Measurements from ENCODE around the gene MATK. TPM values are rescaled to one million over a fixed set of nuclear protein-coding genes. Genes with fewer than 3 reads are reported as not detected.

The MATK gene
- total and polyA plus RNA-seq, 10 of the 15 experiments (the other 5 are each of a cell fraction or from before 2014, with no cell fraction given): 0.24 to 2.2 (median 1.1) TPM; not detected in 2

DNA sequence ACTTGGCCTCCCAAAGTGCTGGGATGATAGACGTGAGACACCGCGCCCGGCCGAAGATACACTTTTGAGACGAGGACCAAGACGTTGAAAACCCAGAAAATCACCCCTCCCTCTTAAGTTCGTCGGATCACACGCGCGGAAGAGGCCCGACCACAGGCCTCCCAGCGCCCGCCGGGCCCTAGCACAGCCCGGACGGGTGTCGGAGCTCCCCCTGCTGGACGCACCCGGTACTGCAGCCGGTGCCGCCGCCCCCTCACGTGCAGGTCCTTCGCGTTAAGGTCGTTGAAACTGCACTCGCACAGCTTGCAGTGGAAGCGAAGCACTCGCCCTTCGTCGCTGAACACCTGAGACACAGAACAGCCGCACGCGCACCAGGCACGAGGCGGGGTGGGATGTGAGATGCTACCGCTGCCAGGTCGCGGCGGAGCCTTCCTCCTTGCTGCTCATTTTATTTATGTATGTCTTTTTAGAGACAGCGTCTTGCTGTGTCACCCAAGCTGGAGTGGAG lies 35.7 kb upstream of the MATK start (continued):
- TF ChIP-seq, protein P1, sequence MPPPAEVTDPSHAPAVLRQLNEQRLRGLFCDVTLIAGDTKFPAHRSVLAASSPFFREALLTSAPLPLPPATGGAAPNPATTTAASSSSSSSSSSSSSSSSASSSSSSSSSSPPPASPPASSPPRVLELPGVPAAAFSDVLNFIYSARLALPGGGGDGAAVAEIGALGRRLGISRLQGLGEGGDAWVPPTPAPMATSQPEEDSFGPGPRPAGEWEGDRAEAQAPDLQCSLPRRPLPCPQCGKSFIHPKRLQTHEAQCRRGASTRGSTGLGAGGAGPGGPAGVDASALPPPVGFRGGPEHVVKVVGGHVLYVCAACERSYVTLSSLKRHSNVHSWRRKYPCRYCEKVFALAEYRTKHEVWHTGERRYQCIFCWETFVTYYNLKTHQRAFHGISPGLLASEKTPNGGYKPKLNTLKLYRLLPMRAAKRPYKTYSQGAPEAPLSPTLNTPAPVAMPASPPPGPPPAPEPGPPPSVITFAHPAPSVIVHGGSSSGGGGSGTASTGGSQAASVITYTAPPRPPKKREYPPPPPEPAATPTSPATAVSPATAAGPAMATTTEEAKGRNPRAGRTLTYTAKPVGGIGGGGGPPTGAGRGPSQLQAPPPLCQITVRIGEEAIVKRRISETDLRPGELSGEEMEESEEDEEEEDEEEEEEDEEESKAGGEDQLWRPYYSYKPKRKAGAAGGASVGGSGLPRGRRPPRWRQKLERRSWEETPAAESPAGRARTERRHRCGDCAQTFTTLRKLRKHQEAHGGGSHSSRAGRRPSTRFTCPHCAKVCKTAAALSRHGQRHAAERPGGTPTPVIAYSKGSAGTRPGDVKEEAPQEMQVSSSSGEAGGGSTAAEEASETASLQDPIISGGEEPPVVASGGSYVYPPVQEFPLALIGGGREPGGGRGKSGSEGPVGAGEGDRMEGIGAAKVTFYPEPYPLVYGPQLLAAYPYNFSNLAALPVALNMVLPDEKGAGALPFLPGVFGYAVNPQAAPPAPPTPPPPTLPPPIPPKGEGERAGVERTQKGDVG (CRISPR knock-in tag; IDR thresholded peaks at IDR 0.05): no peak
- TF ChIP-seq TAF1 (IDR thresholded peaks at IDR 0.05; ENCODE audit: borderline replicate concordance, low read depth, low read length): no peak
- no peak for TF ChIP-seq RFX5 (IDR thresholded peaks at IDR 0.05; ENCODE audit: low read depth, low read length)
- no peak for TF ChIP-seq PAX5 (IDR thresholded peaks at IDR 0.05; ENCODE audit: borderline replicate concordance, low read depth, low read length)
- TF ChIP-seq KAT2A (conservative IDR thresholded peaks at IDR 0.05; ENCODE audit: control insufficient read depth, low read depth, low read length): no peak
- TF ChIP-seq HDGF (IDR thresholded peaks at IDR 0.05): no peak
- TF ChIP-seq ZBED1 (IDR thresholded peaks at IDR 0.05; ENCODE audit: borderline replicate concordance): no peak

DNA sequence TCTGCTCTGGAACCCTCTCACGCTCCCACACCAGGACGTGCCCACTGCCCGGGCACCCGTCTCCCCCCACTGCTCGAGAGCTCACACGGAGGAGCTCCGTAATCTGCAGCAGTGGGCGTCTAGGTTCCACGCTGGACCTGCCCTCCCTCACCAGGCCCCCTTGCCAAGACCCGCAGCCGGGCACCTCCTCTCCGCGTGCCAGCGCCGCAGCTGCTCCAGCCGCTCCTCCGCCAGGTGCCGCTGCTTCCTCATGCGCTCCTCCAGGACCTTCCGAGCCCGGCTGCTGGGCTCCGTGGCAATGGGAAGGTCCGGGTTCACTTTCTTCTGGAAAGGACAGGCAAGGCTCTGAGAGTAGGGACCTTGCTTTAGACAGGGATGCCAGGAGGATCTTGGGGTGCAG lies 35.0 kb upstream of the MATK start:
- H3K9me3 ChIP-seq (replicated peaks; ENCODE audit: control insufficient read depth, insufficient read depth, low read length): no peaks in the 10 kb centered on the region
- no peak overlapping the region for H3K4me3 ChIP-seq
- RAD21 ChIA-PET (ENCODE audit: unreplicated experiment): no interaction called here
- H3K79me2 ChIP-seq (ENCODE audit: control insufficient read depth, insufficient read depth, low read length): no peaks in the 10 kb centered on the region
- no TSS peak for BruUV-seq (replicated peaks)
- SMC1A ChIA-PET (ENCODE audit: uncharacterized antibody, unreplicated experiment): no interaction called here
- 87% methylated on average over 23 of the region's 23 CpGs for WGBS (ENCODE audit: insufficient coverage, insufficient replicate concordance, low lambda C conversion rate, missing lambda C conversion rate)
- H3K36me3 ChIP-seq (ENCODE audit: control insufficient read depth in 2 of 2, insufficient read depth in 2 of 2, low read length in 1 of 2): no peaks in the 10 kb centered on the region
- no peaks in the 10 kb centered on the region for H4K20me1 ChIP-seq (ENCODE audit: control insufficient read depth, insufficient read depth)
- H3K27ac ChIP-seq (ENCODE audit: control insufficient read depth, insufficient read depth): no peak overlapping the region
- CTCF ChIA-PET: interaction anchor here (1.1 to 1.3 kb wide), 2 partner anchors 12 to 164 kb away, joined by 3 to 4 read pairs; partner anchors contain the start of gene EEF2
- H3K9ac ChIP-seq (ENCODE audit: control insufficient read depth, insufficient read depth, low read length): no peak overlapping the region
- POLR2A ChIA-PET: no interaction called here
- in situ Hi-C loops (cut with MboI) (no loop called here), intact Hi-C loops (cut with micrococcal nuclease; ENCODE audit: unreplicated experiment) (no loop called here)
- no peak for DNase-seq (ENCODE audit: low read depth, low spot score)
- no peak overlapping the region for H3K4me2 ChIP-seq (ENCODE audit: control insufficient read depth, insufficient read depth)
- H3K4me1 ChIP-seq (ENCODE audit: control insufficient read depth, insufficient read depth, low read length): no peaks in the 10 kb centered on the region
- ATAC-seq: no peak
- FAIRE-seq: no peak
- H2AFZ ChIP-seq (ENCODE audit: control insufficient read depth, low read depth, low read length): no peak overlapping the region
- no peaks in the 10 kb centered on the region for H3K27me3 ChIP-seq (replicated peaks in 1 of 2; ENCODE audit: control insufficient read depth in 2 of 2, insufficient read depth in 2 of 2, low read length in 1 of 2)
- TF ChIP-seq FOXK2 (IDR thresholded peaks at IDR 0.05) (no peak), SRF (IDR thresholded peaks at IDR 0.05; ENCODE audit: low read depth in 2 of 2, low read length in 2 of 2) (no peak), CHD2 (IDR thresholded peaks at IDR 0.05; ENCODE audit: borderline replicate concordance, low read depth, low read length) (no peak), STAT3 (IDR thresholded peaks at IDR 0.05; ENCODE audit: low read depth, low read length) (no peak), RELA (IDR thresholded peaks at IDR 0.05; ENCODE audit: borderline replicate concordance, partially characterized antibody) (no peak), NBN (IDR thresholded peaks at IDR 0.05) (no peak)
- TF ChIP-seq, protein P2, sequence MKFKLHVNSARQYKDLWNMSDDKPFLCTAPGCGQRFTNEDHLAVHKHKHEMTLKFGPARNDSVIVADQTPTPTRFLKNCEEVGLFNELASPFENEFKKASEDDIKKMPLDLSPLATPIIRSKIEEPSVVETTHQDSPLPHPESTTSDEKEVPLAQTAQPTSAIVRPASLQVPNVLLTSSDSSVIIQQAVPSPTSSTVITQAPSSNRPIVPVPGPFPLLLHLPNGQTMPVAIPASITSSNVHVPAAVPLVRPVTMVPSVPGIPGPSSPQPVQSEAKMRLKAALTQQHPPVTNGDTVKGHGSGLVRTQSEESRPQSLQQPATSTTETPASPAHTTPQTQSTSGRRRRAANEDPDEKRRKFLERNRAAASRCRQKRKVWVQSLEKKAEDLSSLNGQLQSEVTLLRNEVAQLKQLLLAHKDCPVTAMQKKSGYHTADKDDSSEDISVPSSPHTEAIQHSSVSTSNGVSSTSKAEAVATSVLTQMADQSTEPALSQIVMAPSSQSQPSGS (IDR thresholded peaks at IDR 0.05; ENCODE audit: low read length): no peak
- TF ChIP-seq, protein P3, sequence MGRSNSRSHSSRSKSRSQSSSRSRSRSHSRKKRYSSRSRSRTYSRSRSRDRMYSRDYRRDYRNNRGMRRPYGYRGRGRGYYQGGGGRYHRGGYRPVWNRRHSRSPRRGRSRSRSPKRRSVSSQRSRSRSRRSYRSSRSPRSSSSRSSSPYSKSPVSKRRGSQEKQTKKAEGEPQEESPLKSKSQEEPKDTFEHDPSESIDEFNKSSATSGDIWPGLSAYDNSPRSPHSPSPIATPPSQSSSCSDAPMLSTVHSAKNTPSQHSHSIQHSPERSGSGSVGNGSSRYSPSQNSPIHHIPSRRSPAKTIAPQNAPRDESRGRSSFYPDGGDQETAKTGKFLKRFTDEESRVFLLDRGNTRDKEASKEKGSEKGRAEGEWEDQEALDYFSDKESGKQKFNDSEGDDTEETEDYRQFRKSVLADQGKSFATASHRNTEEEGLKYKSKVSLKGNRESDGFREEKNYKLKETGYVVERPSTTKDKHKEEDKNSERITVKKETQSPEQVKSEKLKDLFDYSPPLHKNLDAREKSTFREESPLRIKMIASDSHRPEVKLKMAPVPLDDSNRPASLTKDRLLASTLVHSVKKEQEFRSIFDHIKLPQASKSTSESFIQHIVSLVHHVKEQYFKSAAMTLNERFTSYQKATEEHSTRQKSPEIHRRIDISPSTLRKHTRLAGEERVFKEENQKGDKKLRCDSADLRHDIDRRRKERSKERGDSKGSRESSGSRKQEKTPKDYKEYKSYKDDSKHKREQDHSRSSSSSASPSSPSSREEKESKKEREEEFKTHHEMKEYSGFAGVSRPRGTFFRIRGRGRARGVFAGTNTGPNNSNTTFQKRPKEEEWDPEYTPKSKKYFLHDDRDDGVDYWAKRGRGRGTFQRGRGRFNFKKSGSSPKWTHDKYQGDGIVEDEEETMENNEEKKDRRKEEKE (IDR thresholded peaks at IDR 0.05): no peak
- TF ChIP-seq, protein P4, sequence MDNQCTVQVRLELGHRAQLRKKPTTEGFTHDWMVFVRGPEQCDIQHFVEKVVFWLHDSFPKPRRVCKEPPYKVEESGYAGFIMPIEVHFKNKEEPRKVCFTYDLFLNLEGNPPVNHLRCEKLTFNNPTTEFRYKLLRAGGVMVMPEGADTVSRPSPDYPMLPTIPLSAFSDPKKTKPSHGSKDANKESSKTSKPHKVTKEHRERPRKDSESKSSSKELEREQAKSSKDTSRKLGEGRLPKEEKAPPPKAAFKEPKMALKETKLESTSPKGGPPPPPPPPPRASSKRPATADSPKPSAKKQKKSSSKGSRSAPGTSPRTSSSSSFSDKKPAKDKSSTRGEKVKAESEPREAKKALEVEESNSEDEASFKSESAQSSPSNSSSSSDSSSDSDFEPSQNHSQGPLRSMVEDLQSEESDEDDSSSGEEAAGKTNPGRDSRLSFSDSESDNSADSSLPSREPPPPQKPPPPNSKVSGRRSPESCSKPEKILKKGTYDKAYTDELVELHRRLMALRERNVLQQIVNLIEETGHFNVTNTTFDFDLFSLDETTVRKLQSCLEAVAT (IDR thresholded peaks at IDR 0.05): no peak

All from GM12878 (cell line).